Suppressor macrophage treated with lipopolysaccharide for 1 hour (primary cell): ENCODE results near the gene BORCS5.
"Not testable (repeated sequence)": the region's sequence is repeated elsewhere in the genome, so short reads cannot be mapped to it uniquely, and the experiment has no call there.

Source experiments
- DNase-seq, 3 donors: peaks; one replicate each; pipeline ENCODE4 v3.0.0-alpha.2; 2020 to 2022

Gene BORCS5

GRCh38 chr12:12356896-12357718 lies at the start of gene BORCS5:
BORCS5 (plus strand) TSS chr12:12357078; CDS start chr12:12357452, 374 bp downstream.
- peak; percentile 96 to 98 (median 96) for DNase-seq

- DNase-seq, result not testable (repeated sequence)
Observed at GRCh38 chr12:12310695-12311094, 46.2 kb upstream of the BORCS5 start.

GRCh38 chr12:12315838-12316237 lies 41.0 kb upstream of the BORCS5 start:
- DNase-seq, result no peak

- no peak for DNase-seq
Observed at GRCh38 chr12:12319451-12320183, 37.3 kb upstream of the BORCS5 start.

GRCh38 chr12:12323118-12323517 lies 33.8 kb upstream of the BORCS5 start:
- DNase-seq, result no peak

GRCh38 chr12:12323591-12323990 lies 33.3 kb upstream of the BORCS5 start:
- DNase-seq, result no peak

- DNase-seq, result no peak
Observed at GRCh38 chr12:12326262-12326661, 30.6 kb upstream of the BORCS5 start.

GRCh38 chr12:12327802-12328201 lies 29.1 kb upstream of the BORCS5 start:
- DNase-seq, result peak; percentile 64 to 85 (median 81)

GRCh38 chr12:12331244-12331771 lies 25.6 kb upstream of the BORCS5 start:
- no peak for DNase-seq

- DNase-seq, result no peak
Observed at GRCh38 chr12:12331896-12332295, 25.0 kb upstream of the BORCS5 start.

- peak in 1 of 3 donors; percentile 24 for DNase-seq
Observed at GRCh38 chr12:12333407-12334366, 23.2 kb upstream of the BORCS5 start.

GRCh38 chr12:12334367-12335040 lies 22.4 kb upstream of the BORCS5 start:
- peak; percentile 65 to 79 (median 67) for DNase-seq

- DNase-seq, result no peak
Observed at GRCh38 chr12:12336049-12336411, 20.8 kb upstream of the BORCS5 start.

- DNase-seq, result no peak
Observed at GRCh38 chr12:12336511-12336910, 20.4 kb upstream of the BORCS5 start.

- DNase-seq, result no peak
Observed at GRCh38 chr12:12338527-12339168, 18.2 kb upstream of the BORCS5 start.

- peak in 2 of 3 donors; percentile 35 to 53 for DNase-seq
Observed at GRCh38 chr12:12349711-12350665, 6.9 kb upstream of the BORCS5 start, which contains the start of gene MANSC1. MANSC1 (minus strand) TSS chr12:12350242; CDS start chr12:12343314, 6,928 bp downstream.

GRCh38 chr12:12350868-12351463 lies 5.9 kb upstream of the BORCS5 start:
- DNase-seq, result no peak

- not testable (repeated sequence) for DNase-seq
Observed at GRCh38 chr12:12351468-12352185, 5.3 kb upstream of the BORCS5 start.

GRCh38 chr12:12353276-12353675 lies 3.6 kb upstream of the BORCS5 start:
- no peak for DNase-seq
